HCT116 (cell line): ENCODE results near the gene ZSCAN21. TPM values are rescaled to one million over a fixed set of nuclear protein-coding genes. Genes with fewer than 3 reads are reported as not detected.

Experiments
- ATAC-seq: fragments of 200-7000 bp; cut with Tn5 transposase; 2 replicates; pipeline ENCODE4 v1.9.1; 2020; ENCODE audit warnings: mild to moderate bottlenecking, moderate library complexity
- BruUV-seq: library from RNA; stranded (reverse); fragments of 400-500 nt; replicated peaks from 2 replicates; lab custom pipeline; 2021; lab: Mats Ljungman, UMichigan
- CTCF ChIA-PET: fragments of 300-600 bp; sonication (Branson Sonifier 250); formaldehyde crosslinking; loops from one replicate; lab custom pipeline; 2021; ENCODE audit warnings: antibody characterized with exemption; lab: Charles Lee
- POLR2A ChIA-PET: fragments of 300-600, 350-600 bp; sonication (Branson Sonifier 250); formaldehyde crosslinking; loops from one replicate; lab custom pipeline; 2021; ENCODE audit warnings: antibody characterized with exemption; lab: Charles Lee
- RAD21 ChIA-PET, 2 experiments: fragments of 300-600 bp; sonication (Branson Sonifier 250); formaldehyde crosslinking; loops; one replicate each; lab custom pipeline; 2023; ENCODE audit warnings: low total read pairs in 2 of 2; ENCODE audit not compliant: uncharacterized antibody in 2 of 2, unreplicated experiment in 2 of 2, low non-redundant PET in 1 of 2; lab: Charles Lee
- DNase-seq: peaks from one replicate; pipeline ENCODE4 v3.0.0-alpha.2; 2010; ENCODE audit warnings: low read depth, low spot score
- H2AFZ ChIP-seq: fragments of 200-600 bp; shearing (Covaris generic), sonication (generic); 2 replicates; pipeline ENCODE4 v1.6.1; 2017; ENCODE audit warnings: low read depth, mixed run types, mixed read lengths, antibody characterized with exemption, low read length; ENCODE audit not compliant: poor library complexity, severe bottlenecking
- H3K27ac ChIP-seq: 2 replicates; pipeline ENCODE4 v1.5.1; 2012; ENCODE audit warnings: low read depth, low read length
- H3K27me3 ChIP-seq: fragments of 200-600 bp; sonication (generic); 2 replicates; pipeline ENCODE4 v1.6.1; 2016; ENCODE audit warnings: mixed run types, low read length, mixed read lengths; ENCODE audit not compliant: insufficient read depth
- H3K36me3 ChIP-seq, 2 experiments: fragments of 200-500 bp in 1 of 2; fragments of 200-600 bp in 1 of 2; sonication (Bioruptor generic) in 1 of 2; sonication (generic) in 1 of 2; 2 replicates each; pipeline versions ENCODE4 v1.5.1 to v1.6.1; 2014 to 2016; ENCODE audit warnings: low read length in 2 of 2, inconsistent platforms in 1 of 2, mixed read lengths in 1 of 2, mixed run types in 1 of 2; ENCODE audit not compliant: insufficient read depth in 2 of 2, control insufficient read depth in 1 of 2
- H3K4me1 ChIP-seq, 2 experiments: fragments of 200-600 bp in 1 of 2; sonication (generic) in 1 of 2; 2 replicates each; pipeline versions ENCODE4 v1.5.1 to v1.6.1; 2012 to 2017; ENCODE audit warnings: low read length in 2 of 2, inconsistent platforms in 1 of 2, mild to moderate bottlenecking in 1 of 2, mixed read lengths in 1 of 2, mixed run types in 1 of 2, moderate library complexity in 1 of 2; ENCODE audit not compliant: insufficient read depth in 2 of 2, control insufficient read depth in 1 of 2
- H3K4me2 ChIP-seq: fragments of 200-600 bp; sonication (generic); 2 replicates; pipeline ENCODE4 v1.6.1; 2017; ENCODE audit warnings: mixed run types, low read length, mixed read lengths
- H3K4me3 ChIP-seq, 2 experiments: fragments of 200-600 bp in 1 of 2; sonication (generic) in 1 of 2; replicated peaks in 1 of 2; 2 replicates each; pipeline ENCODE4 v1.5.1; 2011 to 2016; ENCODE audit warnings: low read length in 2 of 2, control low read depth in 1 of 2, low read depth in 1 of 2, mild to moderate bottlenecking in 1 of 2, mixed read lengths in 1 of 2, mixed run types in 1 of 2
- H3K79me2 ChIP-seq: fragments of 200-600 bp; sonication (generic); 2 replicates; pipeline ENCODE4 v1.6.1; 2017; ENCODE audit warnings: mild to moderate bottlenecking, mixed run types, low read length, moderate library complexity, mixed read lengths; ENCODE audit not compliant: insufficient read depth
- H3K9ac ChIP-seq: fragments of 200-600 bp; sonication (generic); 2 replicates; pipeline ENCODE4 v1.6.1; 2016; ENCODE audit warnings: low read length, mixed read lengths
- H3K9me2 ChIP-seq: fragments of 200-600 bp; sonication (generic), shearing (Covaris generic); 2 replicates; pipeline ENCODE4 v1.6.1; 2017; ENCODE audit warnings: mixed run types, mild to moderate bottlenecking, moderate library complexity; ENCODE audit not compliant: insufficient read depth
- H3K9me3 ChIP-seq, 2 experiments: fragments of 200-500 bp in 1 of 2; fragments of 200-600 bp in 1 of 2; sonication (Bioruptor generic) in 1 of 2; sonication (generic) in 1 of 2; 2 replicates each; pipeline ENCODE4 v1.6.1; 2014 to 2017; ENCODE audit warnings: low read length in 2 of 2, mixed read lengths in 2 of 2, inconsistent platforms in 1 of 2, low read depth in 1 of 2, mild to moderate bottlenecking in 1 of 2, mixed run types in 1 of 2, moderate library complexity in 1 of 2; ENCODE audit not compliant: control insufficient read depth in 1 of 2, insufficient read depth in 1 of 2
- H4K20me1 ChIP-seq: fragments of 200-600 bp; sonication (generic), shearing (Covaris generic); 2 replicates; pipeline ENCODE4 v1.6.1; 2017; ENCODE audit warnings: mixed run types, mild to moderate bottlenecking, moderate library complexity; ENCODE audit not compliant: insufficient read depth
- ATF3 ChIP-seq: IDR thresholded peaks from 2 replicates; pipeline ENCODE4 v1.6.1; 2012
- CBX3 ChIP-seq: IDR thresholded peaks from 2 replicates; pipeline ENCODE4 v1.6.1; 2012; ENCODE audit warnings: low read depth
- CEBPB ChIP-seq: IDR thresholded peaks from 2 replicates; pipeline ENCODE4 v1.6.1; 2012; ENCODE audit warnings: low read depth
- ELF1 ChIP-seq: IDR thresholded peaks from 2 replicates; pipeline ENCODE4 v1.6.1; 2012; ENCODE audit warnings: low read depth, borderline replicate concordance
- EZH2phosphoT487 ChIP-seq: fragments of 200-600 bp; IDR thresholded peaks from 2 replicates; pipeline ENCODE4 v1.6.1; 2018; ENCODE audit warnings: antibody characterized with exemption, borderline replicate concordance
- JUND ChIP-seq: IDR thresholded peaks from 2 replicates; pipeline ENCODE4 v1.6.1; 2012
- MAX ChIP-seq: IDR thresholded peaks from 2 replicates; pipeline ENCODE4 v1.6.1; 2012
- POLR2A ChIP-seq: IDR thresholded peaks from 2 replicates; pipeline ENCODE4 v1.7.0; 2011; ENCODE audit warnings: borderline replicate concordance; ENCODE audit not compliant: insufficient read depth, insufficient read length; ENCODE audit errors: extremely low read depth
- POLR2AphosphoS5 ChIP-seq: IDR thresholded peaks from 2 replicates; pipeline ENCODE4 v1.6.1; 2011; ENCODE audit warnings: mild to moderate bottlenecking, low read depth, low read length, moderate library complexity
- RAD21 ChIP-seq: IDR thresholded peaks from 2 replicates; pipeline ENCODE4 v1.6.1; 2012; ENCODE audit warnings: low read depth, mild to moderate bottlenecking
- REST ChIP-seq: IDR thresholded peaks from 2 replicates; pipeline ENCODE4 v1.6.1; 2012; ENCODE audit warnings: low read depth
- SIN3A ChIP-seq: IDR thresholded peaks from 2 replicates; pipeline ENCODE4 v1.6.1; 2012; ENCODE audit warnings: low read depth
- SP1 ChIP-seq: IDR thresholded peaks from 2 replicates; pipeline ENCODE4 v1.6.1; 2012; ENCODE audit warnings: low read depth
- TCF7L2 ChIP-seq: IDR thresholded peaks from 2 replicates; pipeline ENCODE4 v1.7.0; 2011; ENCODE audit warnings: borderline replicate concordance, inconsistent platforms; ENCODE audit not compliant: insufficient read depth, insufficient read length; ENCODE audit errors: extremely low read depth
- YY1 ChIP-seq: IDR thresholded peaks from 2 replicates; pipeline ENCODE4 v1.6.1; 2011; ENCODE audit warnings: low read length, low read depth, moderate library complexity, mild to moderate bottlenecking; ENCODE audit not compliant: insufficient replicate concordance; ENCODE audit errors: extremely low read depth
- ZNF274 ChIP-seq: fragments of 200-500 bp; sonication (Bioruptor generic); IDR thresholded peaks from 2 replicates; pipeline ENCODE4 v1.6.1; 2014; ENCODE audit warnings: mild to moderate bottlenecking, low read depth, low read length, inconsistent platforms
- intact Hi-C: fragments of 100-400 bp; cut with micrococcal nuclease; formaldehyde crosslinking; loops from 2 replicates; pipeline ENCODE4 v1.10.0; 2022
- total RNA-seq: library from RNA; stranded (reverse); gene quantifications from one replicate; pipeline ENCODE4 v1.2.1, GENCODE V29; 2021; ENCODE audit not compliant: unreplicated experiment

ZSCAN21 gene
- total RNA-seq, 1 experiment from 2014 or later: 10.3 TPM

GRCh38 chr7:100021297-100021696 is 28.3 kb upstream of the ZSCAN21 start:
- no peak for ATAC-seq
- Histone ChIP-seq H3K36me3 (peaks cover 20 to 30% of the 10 kb centered on the region in 2 experiments), H3K4me1 (peaks cover 5 to 7% of the 10 kb centered on the region in 2 experiments; a peak in 3 of 4 replicates), H4K20me1 (no peaks in the 10 kb centered on the region; the same call in 1 of the 2 replicates), H3K4me2 (no peak overlapping the region), H3K27me3 (no peaks in the 10 kb centered on the region), H3K9me2 (no peaks in the 10 kb centered on the region), H3K79me2 (peaks cover 66% of the 10 kb centered on the region), H3K4me3 (no peak overlapping the region), H3K9ac (no peak overlapping the region), H3K27ac (no peak overlapping the region), H2AFZ (no peak overlapping the region), H3K9me3 (no peaks in the 10 kb centered on the region)
- BruUV-seq: no TSS peak
- ChIA-PET CTCF (no interaction called here), RAD21 (no interaction called here), POLR2A (no interaction called here)
- TF ChIP-seq JUND: no peak
- no peak for TF ChIP-seq POLR2AphosphoS5
- TF ChIP-seq YY1: no peak
- TF ChIP-seq CEBPB: no peak
- no peak for TF ChIP-seq CBX3
- TF ChIP-seq POLR2A: no peak
- no peak for TF ChIP-seq ZNF274
- TF ChIP-seq ELF1: no peak
- TF ChIP-seq SIN3A: no peak
- intact Hi-C loops: no loop called here
- no peak for DNase-seq

- Histone ChIP-seq H3K4me2 (no peak overlapping the region), H3K36me3 (peaks cover 21 to 39% of the 10 kb centered on the region in 2 experiments), H2AFZ (no peak overlapping the region), H3K4me3 (no peak overlapping the region), H3K27ac (no peak overlapping the region), H3K79me2 (peaks cover 53% of the 10 kb centered on the region), H3K9me2 (no peaks in the 10 kb centered on the region), H3K27me3 (no peaks in the 10 kb centered on the region), H4K20me1 (no peaks in the 10 kb centered on the region; the same call in 1 of the 2 replicates), H3K4me1 (no peaks in the 10 kb centered on the region), H3K9ac (no peak overlapping the region), H3K9me3 (no peaks in the 10 kb centered on the region)
- ChIA-PET RAD21 (no interaction called here), CTCF (no interaction called here), POLR2A (no interaction called here)
- DNase-seq: no peak
- intact Hi-C loops: no loop called here
- TF ChIP-seq ELF1: no peak
- no peak for TF ChIP-seq REST
- TF ChIP-seq YY1: no peak
- no peak for TF ChIP-seq SP1
- TF ChIP-seq EZH2phosphoT487: no peak
- TF ChIP-seq ATF3: no peak
- TF ChIP-seq JUND: no peak
- no peak for TF ChIP-seq TCF7L2
- TF ChIP-seq RAD21: no peak
- no peak for TF ChIP-seq MAX
- no peak for ATAC-seq
- no TSS peak for BruUV-seq
Measured at GRCh38 chr7:100022621-100023020, 27.0 kb upstream of the ZSCAN21 start.
